DOHH2 (cell line): ENCODE measurements around the gene DCLK2.

Experiments used
- H3F3A ChIP-seq: fragments of 200-600 bp; sonication (generic), shearing (Covaris generic); 2 replicates; pipeline ENCODE4 v1.6.0; 2016; ENCODE audit warnings: antibody characterized with exemption, mild to moderate bottlenecking; ENCODE audit not compliant: control insufficient read depth, insufficient read depth
- H3K27ac ChIP-seq: fragments of 200-600 bp; sonication (generic); 2 replicates; pipeline ENCODE4 v1.5.1; 2014; ENCODE audit warnings: low read depth, mild to moderate bottlenecking, low read length, moderate library complexity
- H3K27me3 ChIP-seq: fragments of 200-600 bp; sonication (generic); 2 replicates; pipeline ENCODE4 v1.6.1; 2014; ENCODE audit warnings: mild to moderate bottlenecking, low read length, mixed read lengths; ENCODE audit not compliant: control insufficient read depth
- H3K36me3 ChIP-seq: fragments of 200-600 bp; sonication (generic); 2 replicates; pipeline ENCODE4 v1.6.1; 2014; ENCODE audit warnings: mild to moderate bottlenecking, low read length, moderate library complexity, mixed read lengths; ENCODE audit not compliant: control insufficient read depth
- H3K4me1 ChIP-seq: fragments of 200-600 bp; sonication (generic); 2 replicates; pipeline ENCODE4 v1.6.1; 2014; ENCODE audit warnings: mild to moderate bottlenecking, low read length, mixed read lengths; ENCODE audit not compliant: control insufficient read depth
- H3K4me2 ChIP-seq: fragments of 200-600 bp; sonication (generic); 2 replicates; pipeline ENCODE4 v1.6.0; 2014; ENCODE audit warnings: mild to moderate bottlenecking, low read length, moderate library complexity
- H3K4me3 ChIP-seq: fragments of 200-600 bp; sonication (generic); 2 replicates; pipeline ENCODE4 v1.5.1; 2014; ENCODE audit warnings: mild to moderate bottlenecking, low read length, mixed read lengths
- H3K79me2 ChIP-seq: fragments of 200-600 bp; sonication (generic); 2 replicates; pipeline ENCODE4 v1.6.1; 2014; ENCODE audit warnings: mild to moderate bottlenecking, low read length, mixed read lengths; ENCODE audit not compliant: control insufficient read depth
- H3K9me2 ChIP-seq: fragments of 200-600 bp; sonication (generic); replicated peaks from 2 replicates; pipeline ENCODE4 v1.6.1; 2014; ENCODE audit warnings: mild to moderate bottlenecking, low read length, mixed read lengths; ENCODE audit not compliant: control insufficient read depth
- H3K9me3 ChIP-seq: fragments of 200-600 bp; sonication (generic); 2 replicates; pipeline ENCODE4 v1.6.1; 2014; ENCODE audit warnings: antibody characterized with exemption, low read length, mixed read lengths; ENCODE audit not compliant: control insufficient read depth, insufficient read depth
- H4K20me1 ChIP-seq: fragments of 200-600 bp; sonication (generic); 2 replicates; pipeline ENCODE4 v1.6.0; 2014; ENCODE audit warnings: low read depth, mild to moderate bottlenecking, antibody characterized with exemption, low read length, moderate library complexity; ENCODE audit not compliant: control insufficient read depth, insufficient read depth
- EZH2phosphoT487 ChIP-seq: fragments of 200-600 bp; sonication (generic); IDR thresholded peaks from 2 replicates; pipeline ENCODE4 v1.6.1; 2017; ENCODE audit warnings: borderline replicate concordance, mild to moderate bottlenecking, antibody characterized with exemption, low read length, moderate library complexity, mixed read lengths
- TF ChIP-seq, protein P1 (sequence below): fragments of 200-600 bp; sonication (generic); IDR thresholded peaks from one replicate; pipeline ENCODE4 v1.5.1; 2014; ENCODE audit warnings: antibody characterized with exemption, mild to moderate bottlenecking, low read depth, low read length; ENCODE audit not compliant: poor library complexity, severe bottlenecking

DCLK2 gene

DNA sequence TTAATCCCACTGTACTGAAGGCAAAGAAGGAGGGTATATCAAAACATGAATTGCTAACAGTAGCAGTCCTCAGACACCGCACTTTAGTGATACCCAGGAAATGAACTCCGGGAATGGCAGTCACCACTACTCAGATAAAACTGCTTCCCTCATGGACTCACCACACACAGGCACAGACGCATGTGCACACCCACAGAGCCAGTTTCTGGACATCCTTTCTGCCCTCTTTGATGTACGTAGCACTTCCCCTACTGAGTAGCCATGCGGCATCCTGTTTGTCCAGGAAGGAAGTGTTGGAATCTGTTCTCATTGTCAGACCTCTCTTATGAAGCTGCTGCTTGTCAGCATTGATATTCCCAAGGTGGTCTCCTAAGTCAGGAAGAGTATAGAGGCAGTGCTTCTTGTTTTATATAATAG, 95.7 kb downstream of the DCLK2 start:
- Histone ChIP-seq H3K9me3 (no peaks in the 10 kb centered on the region), H3F3A (no peaks in the 10 kb centered on the region), H3K27me3 (no peaks in the 10 kb centered on the region), H3K79me2 (no peaks in the 10 kb centered on the region), H3K4me1 (no peaks in the 10 kb centered on the region), H3K9me2 (no peaks in the 10 kb centered on the region), H4K20me1 (no peaks in the 10 kb centered on the region), H3K36me3 (no peaks in the 10 kb centered on the region), H3K27ac (no peak overlapping the region), H3K4me2 (no peak overlapping the region), H3K4me3 (no peak overlapping the region)
- TF ChIP-seq EZH2phosphoT487: no peak
- TF ChIP-seq, protein P1, sequence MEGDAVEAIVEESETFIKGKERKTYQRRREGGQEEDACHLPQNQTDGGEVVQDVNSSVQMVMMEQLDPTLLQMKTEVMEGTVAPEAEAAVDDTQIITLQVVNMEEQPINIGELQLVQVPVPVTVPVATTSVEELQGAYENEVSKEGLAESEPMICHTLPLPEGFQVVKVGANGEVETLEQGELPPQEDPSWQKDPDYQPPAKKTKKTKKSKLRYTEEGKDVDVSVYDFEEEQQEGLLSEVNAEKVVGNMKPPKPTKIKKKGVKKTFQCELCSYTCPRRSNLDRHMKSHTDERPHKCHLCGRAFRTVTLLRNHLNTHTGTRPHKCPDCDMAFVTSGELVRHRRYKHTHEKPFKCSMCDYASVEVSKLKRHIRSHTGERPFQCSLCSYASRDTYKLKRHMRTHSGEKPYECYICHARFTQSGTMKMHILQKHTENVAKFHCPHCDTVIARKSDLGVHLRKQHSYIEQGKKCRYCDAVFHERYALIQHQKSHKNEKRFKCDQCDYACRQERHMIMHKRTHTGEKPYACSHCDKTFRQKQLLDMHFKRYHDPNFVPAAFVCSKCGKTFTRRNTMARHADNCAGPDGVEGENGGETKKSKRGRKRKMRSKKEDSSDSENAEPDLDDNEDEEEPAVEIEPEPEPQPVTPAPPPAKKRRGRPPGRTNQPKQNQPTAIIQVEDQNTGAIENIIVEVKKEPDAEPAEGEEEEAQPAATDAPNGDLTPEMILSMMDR: no peak

DNA sequence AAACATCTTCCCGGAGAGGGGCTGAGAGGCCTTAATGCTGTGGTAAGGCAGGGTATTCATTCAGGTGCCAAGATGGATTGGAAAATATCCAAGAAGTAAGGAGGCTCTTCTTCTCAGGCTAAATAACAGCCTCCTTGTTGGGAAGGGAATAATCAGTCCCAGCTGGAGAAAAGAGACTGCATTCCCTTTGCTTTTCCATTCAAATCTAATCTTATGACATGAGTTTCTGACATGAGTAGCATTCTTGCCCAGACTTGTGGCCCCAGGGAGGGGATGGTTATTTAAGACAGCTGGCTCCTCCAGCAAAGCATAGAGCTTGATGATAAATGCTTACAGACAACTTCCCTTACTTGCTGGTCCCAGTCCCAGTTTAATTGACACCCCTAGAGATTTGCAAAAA, 98.3 kb downstream of the DCLK2 start:
- Histone ChIP-seq H3K4me3 (no peak overlapping the region), H3K27ac (no peak overlapping the region), H3K4me2 (no peak overlapping the region), H3K9me2 (no peaks in the 10 kb centered on the region), H4K20me1 (no peaks in the 10 kb centered on the region), H3K36me3 (no peaks in the 10 kb centered on the region), H3F3A (no peaks in the 10 kb centered on the region), H3K9me3 (no peaks in the 10 kb centered on the region), H3K4me1 (no peaks in the 10 kb centered on the region), H3K27me3 (peaks cover 5% of the 10 kb centered on the region), H3K79me2 (no peaks in the 10 kb centered on the region)
- TF ChIP-seq, protein P1: no peak
- no peak for TF ChIP-seq EZH2phosphoT487

DNA sequence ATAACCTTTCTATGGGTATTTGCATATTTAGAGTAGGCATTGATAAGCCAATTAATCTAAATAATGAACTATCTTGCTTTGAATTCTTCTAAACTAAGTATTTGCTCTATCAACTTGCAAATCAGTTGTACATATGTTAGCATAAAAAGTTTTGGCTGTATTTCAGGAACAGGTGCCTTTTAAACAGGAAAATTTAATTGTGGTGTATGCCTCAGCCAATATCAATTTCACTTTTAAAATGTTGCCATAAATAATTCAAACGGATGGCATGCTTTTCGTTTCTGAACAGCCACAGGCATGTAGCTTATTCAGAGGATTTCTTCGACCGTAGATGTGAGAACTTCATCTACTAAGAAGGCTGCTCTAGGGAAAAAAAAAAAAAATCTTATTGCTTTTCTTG, 99.9 kb downstream of the DCLK2 start:
- Histone ChIP-seq H3K27ac (no peak overlapping the region), H3K36me3 (no peaks in the 10 kb centered on the region)
- TF ChIP-seq, protein P1: no peak
- TF ChIP-seq EZH2phosphoT487: no peak

DNA sequence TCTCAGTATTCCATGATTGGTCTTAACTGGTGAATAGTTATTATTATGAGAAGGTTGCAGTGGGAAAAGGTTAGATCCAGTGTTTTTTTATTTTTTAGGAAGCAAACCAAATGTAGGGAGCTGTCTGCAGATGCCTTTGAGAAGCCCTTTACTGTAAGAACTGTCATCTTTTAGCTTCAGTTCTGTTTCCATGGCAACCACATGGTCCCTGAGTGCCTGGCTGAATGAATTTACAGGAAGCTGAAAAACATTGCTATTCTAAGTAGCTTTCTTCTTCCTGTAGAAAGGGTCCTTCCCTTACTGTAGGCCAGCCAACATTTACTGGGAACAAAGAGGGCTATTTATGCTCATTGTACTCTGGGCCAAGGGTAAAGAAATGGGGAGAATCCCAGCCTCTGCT, 103.3 kb downstream of the DCLK2 start:
- no peak overlapping the region for H3K27ac ChIP-seq
- TF ChIP-seq, protein P1: no peak
- TF ChIP-seq EZH2phosphoT487: no peak

More for the DNA sequence above, 99.9 kb downstream of the DCLK2 start:
- Histone ChIP-seq H3K4me1 (no peaks in the 10 kb centered on the region), H3K79me2 (no peaks in the 10 kb centered on the region), H3K4me3 (no peak overlapping the region), H4K20me1 (no peaks in the 10 kb centered on the region), H3K4me2 (no peak overlapping the region), H3K27me3 (peaks cover 5% of the 10 kb centered on the region), H3F3A (no peaks in the 10 kb centered on the region), H3K9me3 (no peaks in the 10 kb centered on the region), H3K9me2 (no peaks in the 10 kb centered on the region)

More for the DNA sequence above, 103.3 kb downstream of the DCLK2 start:
- Histone ChIP-seq H3K4me3 (no peak overlapping the region), H3K4me1 (no peaks in the 10 kb centered on the region), H3F3A (no peaks in the 10 kb centered on the region), H3K9me2 (no peaks in the 10 kb centered on the region), H4K20me1 (no peaks in the 10 kb centered on the region), H3K9me3 (no peaks in the 10 kb centered on the region), H3K4me2 (no peak overlapping the region), H3K27me3 (peaks cover 5% of the 10 kb centered on the region), H3K36me3 (no peaks in the 10 kb centered on the region), H3K79me2 (no peaks in the 10 kb centered on the region)
